Prostate gland (tissue), 2 donors: ENCODE measurements around the gene ARMC9. TPM values are rescaled to one million over a fixed set of nuclear protein-coding genes. Genes with fewer than 3 reads are reported as not detected.

Source experiments
- DNase-seq: peaks from one replicate; pipeline ENCODE4 v3.0.0-alpha.2; 2019; ENCODE audit warnings: low spot score
- H3K27ac ChIP-seq, 2 donors: fragments of 200-600 bp; sonication (generic); 2 replicates each; pipeline ENCODE4 v1.5.1; 2017 to 2019
- H3K27me3 ChIP-seq: fragments of 200-600 bp; sonication (generic); replicated peaks from 2 replicates; pipeline ENCODE4 v1.5.1; 2019; ENCODE audit not compliant: insufficient read depth
- H3K36me3 ChIP-seq, 2 donors: fragments of 200-600 bp; sonication (generic); 1 replicate in 1 of 2; 2 replicates in 1 of 2; pipeline versions ENCODE4 v1.5.1 to v1.8.1; 2017 to 2019
- H3K4me1 ChIP-seq: fragments of 200-600 bp; sonication (generic); replicated peaks from 2 replicates; pipeline ENCODE4 v1.5.1; 2019
- H3K4me3 ChIP-seq, 2 donors: fragments of 200-600 bp; sonication (generic); 2 replicates each; pipeline ENCODE4 v1.5.1; 2017 to 2019
- H3K9me3 ChIP-seq: fragments of 200-600 bp; sonication (generic); 2 replicates; pipeline ENCODE4 v1.5.1; 2017
- CTCF ChIP-seq, 4 experiments: fragments of 200-600 bp in 2 of 4; fragments of 450-650 bp in 2 of 4; sonication (generic) in 2 of 4; IDR thresholded peaks; 1 replicate in 3 of 4; 2 replicates in 1 of 4; pipeline ENCODE4 v1.5.1; 2016 to 2019; ENCODE audit warnings: antibody characterized with exemption in 4 of 4, mild to moderate bottlenecking in 2 of 4, moderate library complexity in 2 of 4
- POLR2A ChIP-seq: fragments of 450-650 bp; IDR thresholded peaks from one replicate; pipeline ENCODE4 v1.6.1; 2016; ENCODE audit warnings: antibody characterized with exemption, mild to moderate bottlenecking
- POLR2AphosphoS5 ChIP-seq: sonication (generic); formaldehyde crosslinking; IDR thresholded peaks from one replicate; pipeline ENCODE4 v1.6.1; 2017; ENCODE audit warnings: antibody characterized with exemption
- WGBS: methylation state at CpG from one replicate; pipeline ENCODE4 v1.1.5; 2018; 5-methylcytosine and 5-hydroxymethylcytosine counted together
- intact Hi-C: fragments of 100-400 bp; cut with DNase I; formaldehyde crosslinking; loops from one replicate; pipeline ENCODE4 v1.14.2; 2022
- total RNA-seq, 2 donors: library from RNA; depleted of rRNA; stranded (reverse); fragments of >200 nt; gene quantifications; one replicate each; pipeline ENCODE4 v1.1.0, GENCODE V29; 2016

Gene ARMC9
- total RNA-seq, 2 donors from 2014 or later, result 11.3 to 40.0 TPM

GRCh38 chr2:231325826-231326225 is 127.4 kb downstream of the ARMC9 start:
- no peaks in the 10 kb centered on the region for H3K36me3 ChIP-seq
- H3K4me3 ChIP-seq, result no peak overlapping the region
- intact Hi-C loops, result no loop called here
- no peak for TF ChIP-seq POLR2AphosphoS5
- TF ChIP-seq CTCF (IDR thresholded peaks at IDR 0.05), result no peak
- H3K27me3 ChIP-seq, result no peaks in the 10 kb centered on the region
- WGBS, result 94% methylated on average over 2 of the region's 2 CpGs
- no peak overlapping the region for H3K27ac ChIP-seq
- no peak for DNase-seq
- H3K4me1 ChIP-seq, result no peaks in the 10 kb centered on the region
- H3K9me3 ChIP-seq, result no peaks in the 10 kb centered on the region

- Histone ChIP-seq H3K36me3 (no peaks in the 10 kb centered on the region), H3K9me3 (no peaks in the 10 kb centered on the region), H3K27ac (no peak overlapping the region), H3K27me3 (no peaks in the 10 kb centered on the region), H3K4me3 (no peak overlapping the region), H3K4me1 (no peaks in the 10 kb centered on the region)
- no peak for DNase-seq
- WGBS, result 91% methylated on average over 3 of the region's 3 CpGs
- intact Hi-C loops, result no loop called here
- TF ChIP-seq POLR2AphosphoS5 (no peak), POLR2A (no peak)
Measured at GRCh38 chr2:231326404-231326803, 128.0 kb downstream of the ARMC9 start.

- H3K9me3 ChIP-seq, result no peaks in the 10 kb centered on the region
- H3K36me3 ChIP-seq, result no peaks in the 10 kb centered on the region
Measured at GRCh38 chr2:231330311-231330710, 131.9 kb downstream of the ARMC9 start.

GRCh38 chr2:231331533-231331932 is 133.1 kb downstream of the ARMC9 start:
- Histone ChIP-seq H3K4me3 (no peak overlapping the region), H3K4me1 (no peaks in the 10 kb centered on the region), H3K36me3 (no peaks in the 10 kb centered on the region), H3K27ac (no peak overlapping the region), H3K27me3 (no peaks in the 10 kb centered on the region), H3K9me3 (no peaks in the 10 kb centered on the region)
- 88% methylated on average over 7 of the region's 7 CpGs for WGBS
- no peak for DNase-seq
- intact Hi-C loops, result no loop called here
- no peak for TF ChIP-seq CTCF (IDR thresholded peaks at IDR 0.05)
- TF ChIP-seq POLR2AphosphoS5, result no peak
- TF ChIP-seq POLR2A, result no peak

More at GRCh38 chr2:231330311-231330710, 131.9 kb downstream of the ARMC9 start:
- no peaks in the 10 kb centered on the region for H3K4me1 ChIP-seq
- WGBS, result 92% methylated on average over 8 of the region's 8 CpGs
- no peak overlapping the region for H3K4me3 ChIP-seq
- TF ChIP-seq POLR2AphosphoS5 (no peak), POLR2A (no peak), CTCF (IDR thresholded peaks at IDR 0.05) (no peak)
- H3K27ac ChIP-seq, result no peak overlapping the region
- H3K27me3 ChIP-seq, result no peaks in the 10 kb centered on the region
- DNase-seq, result no peak
- intact Hi-C loops, result no loop called here

- intact Hi-C loops, result no loop called here
- WGBS, result 92% methylated on average over 6 of the region's 6 CpGs
Measured at GRCh38 chr2:231332388-231332787, 134.0 kb downstream of the ARMC9 start.

More at GRCh38 chr2:231332388-231332787, 134.0 kb downstream of the ARMC9 start:
- TF ChIP-seq POLR2AphosphoS5 (no peak), POLR2A (no peak), CTCF (IDR thresholded peaks at IDR 0.05) (no peak)
- Histone ChIP-seq H3K27me3 (no peaks in the 10 kb centered on the region), H3K4me1 (no peaks in the 10 kb centered on the region), H3K27ac (no peak overlapping the region), H3K9me3 (no peaks in the 10 kb centered on the region), H3K4me3 (no peak overlapping the region), H3K36me3 (no peaks in the 10 kb centered on the region)
- DNase-seq, result no peak
